SJCRH30 (cell line): ENCODE data around the gene HIP1R. TPM values are rescaled to one million over a fixed set of nuclear protein-coding genes. Genes with fewer than 3 reads are reported as not detected.
A peak's percentile ranks its signal among the peaks of the same experiment; 100 is the strongest.

Experiments used
- DNase-seq, 2 experiments: peaks; one replicate each; pipeline ENCODE4 v3.0.0-alpha.2; 2015 to 2020
- H3K27ac ChIP-seq: fragments of 250-450 bp; sonication (Bioruptor Pico); 2 replicates; pipeline ENCODE4 v1.5.1; 2020; ENCODE audit warnings: mild to moderate bottlenecking, moderate library complexity
- H3K27me3 ChIP-seq: fragments of 250-450 bp; sonication (Bioruptor Pico); 2 replicates; pipeline ENCODE4 v1.5.1; 2020; ENCODE audit warnings: mild to moderate bottlenecking, moderate library complexity
- H3K36me3 ChIP-seq: fragments of 250-450 bp; sonication (Bioruptor Pico); 2 replicates; pipeline ENCODE4 v1.5.1; 2020; ENCODE audit warnings: mild to moderate bottlenecking, moderate library complexity
- H3K4me1 ChIP-seq: fragments of 250-450 bp; sonication (Bioruptor Pico); 2 replicates; pipeline ENCODE4 v1.5.1; 2020; ENCODE audit warnings: mild to moderate bottlenecking, moderate library complexity
- H3K4me3 ChIP-seq: fragments of 250-450 bp; sonication (Bioruptor Pico); 2 replicates; pipeline ENCODE4 v1.5.1; 2020; ENCODE audit warnings: mild to moderate bottlenecking, moderate library complexity
- H3K9me3 ChIP-seq: fragments of 250-450 bp; sonication (Bioruptor Pico); replicated peaks from 2 replicates; pipeline ENCODE4 v1.5.1; 2020; ENCODE audit warnings: mild to moderate bottlenecking, moderate library complexity
- total RNA-seq: library from RNA; depleted of rRNA; stranded (reverse); fragments of >200 nt; shearing (Covaris generic); gene quantifications from 2 replicates; pipeline ENCODE4 v1.2.3, GENCODE V29; 2014

Gene HIP1R
- total RNA-seq, 1 experiment from 2014 or later = 9.8 TPM

DNA sequence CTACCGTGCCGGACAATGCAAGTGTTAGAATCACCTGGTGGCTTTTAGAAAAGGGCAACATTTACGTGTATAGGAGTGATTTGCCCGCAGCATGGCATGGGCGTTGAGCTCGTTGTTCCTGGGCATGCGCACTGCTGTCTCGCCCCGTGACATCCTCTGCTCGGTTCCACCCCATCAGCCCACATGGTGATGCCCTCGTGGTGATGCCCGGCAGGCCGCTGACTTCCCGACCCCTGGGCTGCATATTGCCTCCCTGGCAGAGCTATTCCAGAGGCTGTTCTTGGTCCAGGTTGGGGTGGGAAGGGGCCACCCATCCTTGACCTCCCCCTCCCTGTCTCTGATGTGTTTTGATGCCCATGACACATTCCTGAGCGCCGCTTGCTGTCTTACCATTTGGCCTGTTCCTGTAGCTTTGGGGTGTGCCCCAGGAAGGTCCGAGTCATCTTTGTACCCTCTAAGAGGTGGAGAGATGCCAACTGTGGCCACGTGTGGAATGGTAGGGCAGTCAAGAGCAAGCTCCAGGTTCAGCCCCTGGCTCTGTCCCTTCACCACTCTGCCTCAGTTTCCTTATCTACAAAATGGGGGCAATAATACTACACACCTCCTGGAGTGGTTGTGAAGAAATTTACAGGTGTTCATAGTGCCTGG, 4.8 kb downstream of the HIP1R start:
- Histone ChIP-seq H3K27ac (no peak overlapping the region), H3K36me3 (no peaks in the 10 kb centered on the region), H3K4me1 (peaks cover 15% of the 10 kb centered on the region)

DNA sequence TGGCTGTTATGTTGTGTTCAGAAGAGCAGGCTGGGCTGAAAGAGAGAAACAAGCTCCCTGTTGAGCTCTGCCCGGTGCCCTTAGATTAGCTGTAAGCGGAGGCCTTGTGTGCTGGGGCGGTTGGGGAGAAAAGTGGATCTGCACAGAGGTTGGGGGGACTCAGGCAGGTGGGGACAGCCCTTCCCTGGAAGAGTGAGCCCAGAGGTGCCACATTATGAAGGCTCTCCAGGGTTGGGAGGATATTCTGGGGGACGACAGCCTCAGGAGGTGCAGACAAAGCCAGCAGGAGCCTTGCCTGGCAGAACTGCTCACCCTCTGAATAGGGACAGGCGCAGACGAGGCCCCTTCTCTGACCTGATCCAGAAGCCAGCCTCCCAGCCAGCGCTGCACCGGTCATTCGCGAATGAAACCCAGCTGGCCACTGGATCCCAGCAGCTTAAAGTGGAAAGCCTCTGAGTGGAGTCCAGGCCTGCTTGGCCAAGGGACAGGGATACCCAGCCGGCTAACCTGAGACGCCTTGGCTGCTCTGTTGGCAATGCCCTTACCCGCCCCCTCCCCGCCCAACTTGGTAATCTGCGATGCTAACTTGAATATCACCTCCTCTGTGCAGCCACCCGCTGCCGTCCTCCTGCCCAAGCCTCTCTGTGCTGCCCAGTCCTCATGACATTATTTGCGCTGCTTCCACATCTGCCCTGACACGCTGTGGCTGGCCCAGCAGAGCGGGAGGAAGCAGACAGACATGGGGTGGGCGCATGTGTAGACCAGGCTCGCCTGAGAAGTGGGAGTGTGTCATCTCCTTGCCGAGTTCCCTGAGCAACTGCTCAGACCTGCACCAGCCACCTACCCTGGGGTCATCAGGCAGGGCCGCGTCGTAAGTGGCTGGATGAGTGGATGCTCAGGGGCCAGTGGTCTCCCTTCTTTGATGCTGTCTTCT, 5.6 kb downstream of the HIP1R start:
- H3K9me3 ChIP-seq = no peaks in the 10 kb centered on the region
- no peak overlapping the region for H3K4me3 ChIP-seq
- DNase-seq = no peak
- H3K4me1 ChIP-seq = peaks cover 15% of the 10 kb centered on the region
- H3K27me3 ChIP-seq = no peaks in the 10 kb centered on the region
- no peaks in the 10 kb centered on the region for H3K36me3 ChIP-seq
- H3K27ac ChIP-seq = peak overlapping the region; percentile 57

More for the DNA sequence above, 4.8 kb downstream of the HIP1R start:
- no peaks in the 10 kb centered on the region for H3K27me3 ChIP-seq
- H3K4me3 ChIP-seq = no peak overlapping the region
- H3K9me3 ChIP-seq = no peaks in the 10 kb centered on the region
- no peak for DNase-seq

DNA sequence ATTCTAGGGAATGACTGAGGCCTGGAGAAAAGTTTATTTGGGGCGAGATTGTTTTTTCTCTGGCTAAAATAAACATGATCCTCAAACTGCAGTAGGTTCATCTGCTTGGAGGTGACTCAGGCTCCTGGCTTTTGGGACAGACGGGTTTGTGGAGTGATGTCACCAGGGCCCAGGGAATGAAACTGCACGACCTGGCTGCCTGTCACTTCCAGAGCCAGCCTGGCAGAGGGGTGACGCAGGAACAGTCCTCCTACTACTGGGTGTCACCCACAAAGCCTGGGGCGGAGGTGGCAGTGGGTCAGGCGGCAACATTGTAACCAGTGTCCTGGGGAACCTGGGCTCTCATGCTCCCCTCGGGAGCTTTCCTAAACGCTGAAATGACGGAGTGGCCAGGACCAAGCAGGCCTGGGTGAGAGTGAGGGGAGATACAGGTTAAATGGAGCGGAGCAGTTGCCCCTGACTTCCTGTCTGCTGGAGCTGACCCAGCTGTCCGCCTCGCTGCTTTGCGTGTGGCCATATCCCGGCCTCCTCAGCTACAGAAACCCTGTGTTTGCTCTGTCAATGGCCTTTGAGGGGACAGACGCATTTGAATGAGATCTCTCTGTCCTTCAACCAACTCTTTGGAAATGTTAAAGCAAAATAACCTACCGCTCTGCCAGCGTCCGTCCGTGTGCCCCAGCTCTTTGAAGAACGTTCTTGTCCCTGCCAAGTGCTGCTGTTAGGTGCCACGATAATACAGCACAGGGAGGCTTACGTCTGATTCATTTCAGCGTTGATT, 6.5 kb downstream of the HIP1R start:
- Histone ChIP-seq H3K9me3 (no peaks in the 10 kb centered on the region), H3K27ac (peak overlapping the region; percentile 57), H3K27me3 (no peaks in the 10 kb centered on the region), H3K36me3 (no peaks in the 10 kb centered on the region), H3K4me3 (no peak overlapping the region), H3K4me1 (peaks cover 15% of the 10 kb centered on the region)
- DNase-seq = peak; percentile 40 to 53

DNA sequence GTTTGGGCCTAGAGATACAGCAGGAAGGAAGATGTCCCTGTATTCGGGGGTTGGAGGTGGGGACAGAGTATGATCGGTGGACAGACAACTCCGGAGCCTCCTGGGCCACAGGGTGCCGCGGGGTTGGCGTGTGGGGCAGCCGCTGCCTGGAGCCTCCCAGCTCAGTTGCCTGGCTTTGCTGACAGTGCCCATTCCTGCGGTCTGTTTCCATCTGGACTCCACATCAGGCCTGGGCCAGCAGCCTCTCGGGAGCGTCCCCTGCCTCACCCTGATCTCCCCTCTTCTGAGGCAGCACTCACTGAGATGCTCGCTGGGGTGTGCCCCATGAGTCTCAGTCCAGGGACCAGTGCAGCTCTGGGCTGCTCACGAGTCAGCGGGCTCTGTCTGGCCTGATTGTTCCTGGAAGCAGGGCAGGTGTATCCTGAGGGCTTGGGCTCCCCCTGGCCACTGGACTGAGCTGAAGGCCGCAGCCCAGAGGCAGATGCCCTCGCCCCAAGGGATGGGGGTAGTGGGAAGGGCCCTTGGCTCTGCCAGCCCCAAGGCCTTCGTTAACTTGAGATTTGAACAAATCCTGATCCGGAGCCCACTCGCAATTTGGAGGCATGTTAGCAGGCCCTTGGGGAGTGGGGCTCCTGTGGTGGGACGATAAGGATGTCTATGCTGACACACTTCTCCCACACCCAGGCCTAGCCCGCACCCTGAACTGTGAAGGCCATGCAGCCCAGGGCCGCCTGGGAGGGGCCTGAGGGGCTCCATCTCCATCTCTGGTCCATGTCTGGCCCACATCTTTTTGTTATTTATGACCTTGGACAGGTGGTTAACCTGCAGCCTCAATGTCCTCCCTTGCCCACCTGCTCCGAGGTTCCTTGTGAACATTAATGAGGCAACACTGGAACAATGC, 7.5 kb downstream of the HIP1R start:
- peaks cover 15% of the 10 kb centered on the region for H3K4me1 ChIP-seq
- H3K36me3 ChIP-seq = no peaks in the 10 kb centered on the region
- no peaks in the 10 kb centered on the region for H3K9me3 ChIP-seq
- no peak overlapping the region for H3K4me3 ChIP-seq
- H3K27ac ChIP-seq = no peak overlapping the region
- DNase-seq = no peak
- H3K27me3 ChIP-seq = no peaks in the 10 kb centered on the region

DNA sequence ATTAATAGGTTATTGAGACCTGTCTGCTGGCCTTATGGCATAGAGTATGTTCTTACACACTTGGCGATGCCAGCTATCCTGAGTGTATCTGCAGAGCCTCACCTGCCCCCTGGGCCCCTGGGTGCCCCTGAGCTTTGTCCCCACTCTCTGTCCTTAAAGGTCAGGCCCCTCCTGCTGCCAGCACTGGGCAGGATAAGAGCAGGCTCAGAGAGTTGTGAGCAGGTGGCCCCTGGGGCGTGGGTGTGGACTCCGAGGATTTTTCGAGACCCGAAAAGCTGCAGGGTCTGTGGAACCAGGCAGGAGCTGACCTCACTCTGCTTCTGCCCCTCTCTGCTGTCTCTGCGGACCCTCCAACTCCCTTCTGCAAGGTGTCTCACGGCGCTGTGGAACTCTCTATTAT, 8.2 kb downstream of the HIP1R start:
- Histone ChIP-seq H3K4me3 (no peak overlapping the region), H3K36me3 (no peaks in the 10 kb centered on the region), H3K4me1 (peaks cover 15% of the 10 kb centered on the region), H3K27ac (no peak overlapping the region), H3K9me3 (no peaks in the 10 kb centered on the region), H3K27me3 (no peaks in the 10 kb centered on the region)
- DNase-seq = no peak

DNA sequence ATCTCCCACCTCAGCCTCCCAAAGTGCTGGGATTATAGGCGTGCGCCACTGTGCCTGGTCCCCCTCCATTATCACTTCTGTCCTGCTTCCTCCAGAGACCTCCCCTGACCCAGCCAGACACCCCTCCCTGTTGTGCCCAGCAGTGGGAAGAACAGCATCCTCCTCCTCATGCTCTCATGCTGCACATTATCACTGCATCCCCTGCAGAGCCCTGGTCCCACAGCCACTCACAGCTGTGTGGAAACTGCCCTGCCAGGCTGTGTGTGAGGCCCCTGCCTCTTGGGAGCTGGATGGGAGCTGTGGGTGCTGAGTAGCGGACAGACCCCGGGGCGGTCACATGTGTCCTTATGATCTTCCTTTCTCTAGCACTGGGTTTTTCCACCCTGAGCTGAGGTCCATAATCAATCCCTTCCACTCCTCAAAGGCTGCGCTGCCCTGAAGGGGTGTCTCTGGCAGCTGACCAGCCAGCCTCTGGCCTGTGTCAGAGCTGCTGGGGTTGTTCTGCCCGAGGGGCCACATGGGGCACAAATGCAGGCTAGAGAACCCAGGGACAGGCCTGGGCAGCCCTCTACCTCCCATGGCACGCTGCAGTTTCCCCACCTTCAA, 9.2 kb downstream of the HIP1R start:
- Histone ChIP-seq H3K4me3 (no peak overlapping the region), H3K27ac (no peak overlapping the region), H3K9me3 (no peaks in the 10 kb centered on the region), H3K36me3 (no peaks in the 10 kb centered on the region), H3K27me3 (no peaks in the 10 kb centered on the region), H3K4me1 (peaks cover 15% of the 10 kb centered on the region)
- no peak for DNase-seq

DNA sequence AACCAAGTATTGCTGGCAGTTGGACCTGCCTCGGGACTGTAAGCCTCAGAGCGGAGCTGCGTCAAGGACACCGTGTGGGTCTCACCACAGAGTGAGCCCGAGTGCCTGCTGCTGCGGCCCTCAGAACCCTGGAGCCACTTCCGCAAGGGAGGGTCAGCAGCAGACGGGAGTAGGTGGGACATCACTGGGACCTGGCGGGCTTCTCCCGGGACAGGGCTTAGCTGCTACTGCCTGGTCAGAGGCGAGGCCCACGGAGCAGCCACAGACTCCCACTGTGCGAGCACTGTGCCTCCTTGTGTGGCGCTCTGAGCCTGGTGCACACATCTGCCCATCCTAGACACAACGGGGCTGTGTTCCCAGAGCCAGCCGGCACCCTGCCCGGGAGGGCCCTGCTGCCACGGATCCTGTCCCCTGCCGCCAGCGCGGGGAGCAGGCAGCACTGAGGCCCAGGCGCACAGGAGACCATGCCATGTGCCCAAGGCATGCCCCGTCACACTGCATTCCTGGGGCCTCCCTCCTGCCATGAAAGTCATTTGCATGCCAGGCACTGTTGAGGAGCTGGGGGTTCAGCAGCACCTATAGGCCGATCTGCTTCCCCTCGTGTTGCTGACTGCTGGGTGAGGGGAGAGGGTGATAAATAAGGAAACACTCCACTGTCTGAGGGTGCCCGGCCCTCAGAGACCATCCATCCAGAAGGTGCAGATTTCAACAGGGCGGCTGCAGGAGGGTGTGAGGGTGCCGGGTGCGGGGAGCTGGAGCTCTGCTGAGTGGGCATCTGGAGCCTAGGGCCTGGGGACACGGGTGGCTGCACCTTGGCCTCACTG, 10.0 kb downstream of the HIP1R start:
- Histone ChIP-seq H3K27ac (no peak overlapping the region), H3K4me1 (peaks cover 15% of the 10 kb centered on the region), H3K36me3 (no peaks in the 10 kb centered on the region), H3K27me3 (no peaks in the 10 kb centered on the region), H3K9me3 (no peaks in the 10 kb centered on the region), H3K4me3 (no peak overlapping the region)
- no peak for DNase-seq

DNA sequence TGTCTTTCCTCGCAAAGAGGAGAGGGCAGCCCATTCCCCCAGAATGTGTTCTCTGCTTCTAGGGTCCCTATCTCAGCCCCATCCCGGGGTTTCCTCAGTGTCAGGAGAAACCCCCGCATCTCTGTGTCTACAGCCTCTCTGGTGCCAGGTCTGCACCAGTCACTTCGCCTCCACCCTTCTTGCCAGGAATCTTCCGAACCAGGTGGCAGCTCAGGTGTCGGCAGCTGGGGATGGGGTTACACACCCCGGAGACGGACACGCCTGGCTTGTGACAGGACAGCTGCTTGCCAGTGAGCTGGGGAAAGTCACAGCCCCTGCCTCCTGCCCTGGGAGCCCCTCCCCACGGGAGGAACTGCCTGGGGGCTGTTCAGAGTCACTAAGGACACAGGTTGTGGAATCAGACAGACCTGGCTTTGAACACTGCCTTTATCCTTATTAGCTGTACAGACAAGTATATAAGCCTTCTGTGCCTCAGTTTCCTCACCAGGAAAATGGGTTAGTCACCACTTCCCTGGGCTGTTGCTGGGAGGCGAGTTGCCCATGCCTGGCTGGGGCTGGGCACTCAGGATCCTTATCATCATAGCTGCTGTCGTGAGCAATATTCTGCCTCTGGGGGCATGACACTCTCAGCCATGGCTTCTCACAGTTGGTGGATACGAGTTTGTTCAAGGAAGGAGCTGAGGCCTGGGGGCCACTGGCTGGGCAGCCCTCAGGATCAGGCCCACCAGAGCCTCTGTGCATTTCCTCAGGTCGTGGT, 10.8 kb downstream of the HIP1R start:
- no peaks in the 10 kb centered on the region for H3K36me3 ChIP-seq
- no peaks in the 10 kb centered on the region for H3K9me3 ChIP-seq
- H3K4me1 ChIP-seq = peaks cover 14% of the 10 kb centered on the region
- H3K27me3 ChIP-seq = no peaks in the 10 kb centered on the region
- DNase-seq = no peak
- H3K27ac ChIP-seq = no peak overlapping the region
- no peak overlapping the region for H3K4me3 ChIP-seq

DNA sequence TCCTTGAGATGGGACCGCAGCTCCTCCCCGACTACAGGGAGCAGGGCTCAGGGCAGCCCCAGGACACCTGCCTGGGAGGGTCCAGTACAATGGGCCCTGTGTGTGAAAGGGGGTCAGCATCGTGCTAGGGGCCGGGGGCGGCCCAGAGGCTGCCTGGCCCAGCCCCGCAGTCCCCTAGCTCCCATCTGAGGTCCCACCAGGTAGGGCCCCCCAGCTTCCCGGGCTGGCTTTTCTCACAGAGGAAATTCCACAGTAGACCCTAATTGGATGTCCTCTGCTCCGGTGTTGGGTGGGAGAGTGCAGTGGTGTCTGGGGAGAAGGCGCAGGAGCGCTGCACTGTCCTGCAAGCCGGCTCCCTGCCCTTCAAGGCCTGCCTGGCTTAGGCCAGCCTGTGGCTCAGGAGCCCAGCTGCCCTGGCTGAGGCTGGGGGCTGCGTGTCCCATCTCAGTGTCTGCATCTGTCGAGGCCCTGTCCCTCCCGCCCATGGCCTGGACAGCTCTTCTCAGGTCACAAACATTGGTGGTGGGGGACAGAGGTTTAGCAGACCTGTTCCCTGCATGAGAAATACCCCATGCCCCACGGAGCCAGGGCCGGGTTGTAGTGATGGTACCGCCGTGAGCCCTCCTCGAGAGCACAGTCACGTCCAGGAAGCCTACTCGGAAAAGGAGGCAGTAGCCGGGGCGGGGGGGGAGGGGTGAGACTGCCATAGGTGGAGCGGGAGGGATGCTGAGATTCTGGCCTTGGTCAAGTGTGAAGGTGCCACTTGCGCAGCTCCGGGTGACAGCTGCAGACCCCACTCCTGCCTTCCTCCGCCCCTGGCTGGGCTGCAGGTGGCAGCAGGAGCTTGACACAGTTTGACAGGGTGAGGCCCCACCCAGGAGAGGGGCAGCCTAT, 11.6 kb downstream of the HIP1R start:
- no peak for DNase-seq
- H3K27me3 ChIP-seq = no peaks in the 10 kb centered on the region
- no peak overlapping the region for H3K4me3 ChIP-seq
- no peak overlapping the region for H3K27ac ChIP-seq
- H3K36me3 ChIP-seq = no peaks in the 10 kb centered on the region
- H3K9me3 ChIP-seq = no peaks in the 10 kb centered on the region
- peaks cover 6% of the 10 kb centered on the region for H3K4me1 ChIP-seq

DNA sequence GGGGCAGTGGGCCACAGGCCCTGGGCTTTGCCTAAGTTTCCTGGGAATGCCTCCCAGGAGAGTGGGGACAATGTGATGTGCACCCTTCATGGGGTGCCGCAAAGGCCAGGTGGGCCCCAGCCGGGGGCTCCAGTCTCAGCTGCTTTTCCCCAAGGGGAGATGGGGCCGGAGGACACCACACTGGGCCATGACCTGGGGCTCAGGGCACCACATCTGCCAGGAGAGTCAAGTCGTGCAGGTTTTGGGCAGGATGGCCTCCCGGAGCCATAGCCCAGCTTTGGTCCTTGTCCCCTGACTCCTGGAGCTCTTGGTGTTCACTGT, 12.2 kb downstream of the HIP1R start:
- H3K27me3 ChIP-seq = no peaks in the 10 kb centered on the region
- H3K27ac ChIP-seq = no peak overlapping the region
- no peaks in the 10 kb centered on the region; the same call in 1 of the 2 replicates for H3K4me1 ChIP-seq
- no peaks in the 10 kb centered on the region for H3K9me3 ChIP-seq
- no peak for DNase-seq
- H3K4me3 ChIP-seq = no peak overlapping the region
- H3K36me3 ChIP-seq = no peaks in the 10 kb centered on the region

DNA sequence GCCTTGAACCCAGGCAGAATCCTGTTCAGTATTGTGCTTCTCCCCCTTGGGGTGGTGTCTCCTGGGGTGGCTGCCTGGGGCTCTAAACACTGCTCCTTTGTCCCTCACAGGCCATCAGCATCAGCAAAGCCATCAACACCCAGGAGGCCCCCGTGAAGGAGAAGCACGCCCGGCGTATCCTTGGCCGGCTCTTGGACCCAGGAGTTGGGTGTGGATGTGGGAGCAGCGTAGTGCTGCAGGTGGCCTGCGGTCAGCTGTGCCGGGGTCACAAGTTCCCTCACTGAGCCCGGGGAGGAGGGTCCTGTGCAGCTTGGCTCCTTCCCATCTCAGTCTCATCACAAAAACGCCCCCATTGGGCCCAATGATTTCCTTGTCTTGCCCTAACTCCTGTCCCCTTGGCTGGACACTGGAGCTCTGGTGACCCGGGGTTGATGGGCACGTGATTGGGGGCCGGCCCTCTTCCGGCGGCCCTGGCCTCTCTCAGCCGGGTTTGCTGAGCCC, 12.7 kb downstream of the HIP1R start:
- Histone ChIP-seq H3K4me1 (no peaks in the 10 kb centered on the region), H3K36me3 (no peaks in the 10 kb centered on the region), H3K9me3 (no peaks in the 10 kb centered on the region), H3K27me3 (no peaks in the 10 kb centered on the region), H3K27ac (no peak overlapping the region), H3K4me3 (no peak overlapping the region)
- DNase-seq = no peak
